ACC112 (cell line): ENCODE results near the gene CHCHD1.

Source experiments
- H2AFZ ChIP-seq: fragments of 200-600 bp; sonication (generic); one replicate; pipeline ENCODE4 v1.6.0; 2017; ENCODE audit warnings: antibody characterized with exemption, low read length; ENCODE audit not compliant: unreplicated experiment
- H3K27ac ChIP-seq: fragments of 200-600 bp; sonication (generic); 2 replicates; pipeline ENCODE4 v1.5.1; 2014; ENCODE audit warnings: low read depth, mild to moderate bottlenecking, antibody characterized with exemption, low read length, moderate library complexity
- H3K27me3 ChIP-seq: fragments of 200-600 bp; sonication (generic); 2 replicates; pipeline ENCODE4 v1.6.1; 2014; ENCODE audit warnings: mild to moderate bottlenecking, antibody characterized with exemption, low read length, moderate library complexity, mixed read lengths; ENCODE audit not compliant: insufficient read depth
- H3K36me3 ChIP-seq: fragments of 200-600 bp; sonication (generic); 2 replicates; pipeline ENCODE4 v1.6.1; 2016; ENCODE audit warnings: mild to moderate bottlenecking, antibody characterized with exemption, low read length, moderate library complexity, mixed read lengths; ENCODE audit not compliant: insufficient read depth
- H3K4me1 ChIP-seq: fragments of 200-600 bp; sonication (generic); one replicate; pipeline ENCODE4 v1.6.1; 2016; ENCODE audit warnings: low read length, mixed read lengths; ENCODE audit not compliant: insufficient read depth, unreplicated experiment, control insufficient read depth
- H3K4me3 ChIP-seq: fragments of 200-600 bp; sonication (generic); 2 replicates; pipeline ENCODE4 v1.5.1; 2014; ENCODE audit warnings: mild to moderate bottlenecking, low read depth, low read length
- H3K79me2 ChIP-seq: fragments of 200-600 bp; sonication (generic); one replicate; pipeline ENCODE4 v1.6.0; 2016; ENCODE audit warnings: low read length; ENCODE audit not compliant: control insufficient read depth, unreplicated experiment, insufficient read depth

The CHCHD1 gene

DNA sequence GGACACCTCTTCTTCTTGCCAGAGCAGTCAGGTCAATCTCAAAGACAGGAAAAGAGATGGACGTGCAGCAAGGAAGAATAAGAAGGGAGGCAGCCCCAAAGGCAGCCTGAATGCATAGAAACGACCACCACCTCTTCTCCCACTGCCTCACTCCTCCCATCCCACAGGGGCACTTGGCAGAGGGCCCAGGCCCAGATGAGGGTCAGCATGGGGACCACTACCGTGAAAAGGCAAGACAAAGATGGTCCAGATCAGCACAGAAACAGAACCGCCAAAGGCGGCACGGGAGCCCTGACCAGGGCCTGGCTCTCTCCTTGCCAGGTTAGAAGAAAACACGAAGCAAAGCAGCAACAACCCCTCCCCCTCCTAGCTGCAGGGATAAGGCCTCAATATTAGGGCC, 31.5 kb downstream of the CHCHD1 start:
- H2AFZ ChIP-seq: no peak overlapping the region
- H3K27ac ChIP-seq: no peak overlapping the region
- no peaks in the 10 kb centered on the region for H3K27me3 ChIP-seq
- H3K4me3 ChIP-seq: no peak overlapping the region
- H3K79me2 ChIP-seq: peaks cover 7% of the 10 kb centered on the region
- H3K36me3 ChIP-seq: no peaks in the 10 kb centered on the region; the same call in 1 of the 2 replicates
- peaks cover 27% of the 10 kb centered on the region for H3K4me1 ChIP-seq

DNA sequence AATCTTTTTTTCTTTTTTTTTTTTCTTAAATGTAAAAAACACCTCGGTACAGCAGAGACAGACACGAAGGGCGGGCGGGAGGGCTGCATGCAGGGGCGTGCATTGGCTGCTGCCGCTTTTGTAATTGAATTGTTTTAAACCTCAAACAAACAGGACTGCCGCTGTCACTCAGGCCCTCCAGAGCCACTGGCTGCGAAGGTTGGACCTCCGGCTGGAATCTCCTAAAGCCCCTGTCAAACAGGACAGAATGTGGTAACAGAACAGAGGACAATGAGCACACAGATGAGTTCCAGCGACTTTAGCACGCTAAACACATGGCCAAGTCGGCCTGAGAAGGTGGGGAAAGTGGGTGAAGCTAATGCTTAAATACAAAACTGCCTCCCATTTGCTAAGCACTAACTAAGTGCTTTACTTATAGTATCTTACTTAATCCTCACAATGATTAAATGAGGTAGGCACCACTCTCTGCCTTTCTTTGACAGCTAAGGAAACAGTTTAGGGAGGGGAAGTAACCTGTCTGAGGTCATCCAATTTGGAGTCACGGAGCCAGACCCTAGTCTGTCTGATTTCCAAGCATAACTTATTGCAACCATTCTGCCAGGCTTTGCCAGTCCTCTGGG, 32.5 kb downstream of the CHCHD1 start:
- Histone ChIP-seq H3K4me1 (peaks cover 28% of the 10 kb centered on the region), H3K4me3 (no peak overlapping the region), H3K27ac (no peak overlapping the region), H3K79me2 (peaks cover 7% of the 10 kb centered on the region), H2AFZ (no peak overlapping the region), H3K27me3 (no peaks in the 10 kb centered on the region), H3K36me3 (no peaks in the 10 kb centered on the region; the same call in 1 of the 2 replicates)

DNA sequence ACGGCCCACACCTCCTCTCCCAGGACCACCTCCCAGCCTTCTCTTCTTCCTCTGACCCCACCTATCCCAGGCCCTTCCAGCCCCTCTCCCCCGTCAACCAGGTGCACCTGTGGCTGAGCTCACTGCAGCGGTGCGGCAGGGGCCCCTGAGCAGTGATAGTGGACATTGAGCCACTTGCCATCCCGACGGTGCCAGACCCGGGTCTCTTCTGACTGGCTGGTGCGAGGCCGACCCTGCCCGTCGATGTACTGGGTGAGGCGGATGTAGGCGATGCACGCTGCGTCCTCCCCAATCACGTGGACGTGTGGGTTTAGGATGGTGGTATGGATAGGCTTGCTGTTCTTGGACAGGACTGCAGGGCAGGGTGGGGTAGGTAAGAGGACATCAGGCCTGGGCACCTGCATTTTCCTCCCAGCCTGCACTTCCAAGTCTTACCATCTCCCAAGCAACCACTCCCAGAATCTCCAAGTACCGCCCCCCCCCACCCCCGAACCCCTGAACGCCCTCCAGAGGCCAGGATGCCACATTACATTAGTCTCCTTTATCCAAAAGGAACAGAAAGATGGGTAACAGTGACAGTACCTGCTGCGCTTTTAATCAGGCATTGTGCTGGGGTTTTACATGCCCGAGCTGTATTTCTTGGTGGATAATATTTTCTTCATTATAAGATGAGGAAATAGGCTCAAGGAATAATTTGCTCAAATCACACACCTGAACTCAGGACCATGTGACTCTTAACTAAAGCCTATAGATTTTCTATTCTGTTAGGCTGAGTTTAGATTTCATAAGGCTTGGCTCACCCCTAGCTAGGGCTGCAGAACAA, 33.3 kb downstream of the CHCHD1 start:
- Histone ChIP-seq H3K4me3 (peak overlapping the region; percentile 22; the same call in 1 of the 2 replicates), H3K27me3 (no peaks in the 10 kb centered on the region), H3K4me1 (peaks cover 35% of the 10 kb centered on the region), H2AFZ (no peak overlapping the region), H3K36me3 (no peaks in the 10 kb centered on the region; the same call in 1 of the 2 replicates), H3K27ac (peak overlapping the region; percentile 91), H3K79me2 (peaks cover 7% of the 10 kb centered on the region)

DNA sequence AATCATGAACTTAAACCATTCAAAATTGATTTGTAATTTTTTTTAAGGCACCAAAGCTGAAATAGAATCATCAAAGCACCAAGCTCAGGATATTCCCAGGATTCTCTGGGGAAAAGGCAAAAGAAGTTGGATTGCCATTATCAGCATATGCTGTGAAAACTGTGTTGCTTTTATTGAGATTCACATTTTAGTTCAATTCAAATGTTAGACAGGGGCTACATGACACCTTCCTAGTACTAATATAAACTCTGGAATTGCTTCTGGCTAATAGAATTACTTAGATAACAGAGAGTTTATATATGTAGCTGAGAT, 33.8 kb downstream of the CHCHD1 start:
- peak overlapping the region; percentile 91 for H3K27ac ChIP-seq
- no peaks in the 10 kb centered on the region; the same call in 1 of the 2 replicates for H3K36me3 ChIP-seq
- no peak overlapping the region for H2AFZ ChIP-seq
- H3K4me3 ChIP-seq: peak overlapping the region; percentile 22; the same call in 1 of the 2 replicates
- no peaks in the 10 kb centered on the region for H3K27me3 ChIP-seq
- peaks cover 37% of the 10 kb centered on the region for H3K4me1 ChIP-seq
- H3K79me2 ChIP-seq: peaks cover 4% of the 10 kb centered on the region

DNA sequence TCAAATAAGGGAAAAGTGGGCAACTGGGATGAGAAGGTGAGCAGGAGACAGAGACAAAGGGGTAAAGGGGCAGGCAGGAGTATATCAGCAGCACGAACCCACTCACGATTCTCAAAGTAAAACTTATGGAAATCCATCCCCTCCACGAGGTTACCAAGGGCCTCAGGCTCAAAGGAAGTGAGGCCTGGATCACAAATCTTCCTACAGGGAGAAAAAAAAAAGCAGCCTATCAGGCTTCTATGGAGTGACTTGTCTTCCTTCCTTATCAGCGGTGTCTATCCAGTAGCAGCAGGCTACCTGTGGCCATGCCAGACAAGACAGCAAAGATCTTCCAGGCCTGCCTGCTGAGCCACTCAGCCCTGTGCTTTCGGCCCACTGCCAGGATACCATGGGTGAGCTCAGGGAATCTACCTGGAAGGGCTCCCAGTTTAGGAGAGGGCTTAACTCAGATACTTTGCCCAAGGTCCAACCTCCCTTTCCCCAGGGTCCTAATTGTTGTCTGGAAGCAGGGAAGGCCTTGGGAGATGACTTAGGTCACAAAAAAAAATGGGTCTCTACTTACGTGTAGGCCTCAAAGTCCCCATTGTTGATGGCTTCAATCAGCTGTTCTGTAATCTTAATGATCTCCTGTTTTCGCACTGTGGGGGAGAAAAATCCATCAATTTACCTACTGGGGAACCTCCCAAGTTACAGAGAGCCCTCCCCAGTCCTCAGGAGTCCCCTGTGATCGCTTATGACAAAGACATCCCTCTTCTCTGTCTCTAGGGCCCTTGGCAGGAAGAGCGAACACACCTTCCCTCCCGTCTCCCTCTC, 35.3 kb downstream of the CHCHD1 start:
- Histone ChIP-seq H3K4me1 (peaks cover 37% of the 10 kb centered on the region), H3K79me2 (no peaks in the 10 kb centered on the region), H2AFZ (no peak overlapping the region), H3K4me3 (no peak overlapping the region), H3K36me3 (no peaks in the 10 kb centered on the region; the same call in 1 of the 2 replicates), H3K27ac (peak overlapping the region; percentile 91), H3K27me3 (no peaks in the 10 kb centered on the region)

DNA sequence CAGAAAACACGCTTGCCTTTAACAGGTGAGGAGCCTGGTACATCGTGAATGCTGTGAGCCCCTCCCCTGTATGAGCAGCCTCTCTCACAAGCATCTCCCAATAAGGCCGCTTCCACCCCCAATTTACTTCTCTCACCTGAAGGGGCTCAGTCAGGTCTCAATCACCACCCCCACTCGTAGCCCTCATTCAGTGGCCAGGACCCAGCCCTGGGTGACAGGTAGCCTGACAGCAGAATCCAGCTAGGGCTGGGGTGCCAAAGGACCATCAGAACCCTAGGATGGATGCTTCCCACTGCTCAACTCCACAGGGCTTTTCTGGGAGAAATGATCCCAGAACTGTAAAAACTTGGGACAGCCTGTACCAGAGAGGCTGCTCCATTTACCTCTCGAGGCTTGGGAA, 36.0 kb downstream of the CHCHD1 start:
- Histone ChIP-seq H3K36me3 (no peaks in the 10 kb centered on the region; the same call in 1 of the 2 replicates), H3K4me1 (peaks cover 37% of the 10 kb centered on the region), H3K27ac (no peak overlapping the region; the same call in 1 of the 2 replicates), H3K27me3 (no peaks in the 10 kb centered on the region), H2AFZ (no peak overlapping the region), H3K4me3 (no peak overlapping the region), H3K79me2 (no peaks in the 10 kb centered on the region)

DNA sequence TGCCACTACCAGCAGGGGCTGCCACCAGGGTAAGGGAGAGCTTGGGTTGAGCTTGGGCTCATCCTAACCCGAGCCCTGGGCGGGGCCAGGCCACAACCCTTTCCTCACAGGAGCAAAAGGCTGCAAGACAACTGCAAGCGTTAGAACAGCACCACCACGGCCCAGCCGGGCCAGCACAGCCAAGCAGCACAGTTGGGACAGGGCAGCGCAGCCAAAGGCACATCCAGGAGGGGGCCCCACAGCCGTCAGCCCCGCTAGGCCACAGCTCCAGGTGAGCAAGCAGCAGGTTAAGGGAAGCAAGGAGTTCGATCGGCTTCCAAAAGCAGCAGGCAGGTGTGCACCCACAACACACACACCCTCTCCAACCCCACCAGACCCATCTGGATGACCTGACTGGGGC, 36.6 kb downstream of the CHCHD1 start:
- H3K27ac ChIP-seq: no peak overlapping the region
- H3K79me2 ChIP-seq: no peaks in the 10 kb centered on the region
- no peak overlapping the region for H3K4me3 ChIP-seq
- H3K27me3 ChIP-seq: no peaks in the 10 kb centered on the region
- H3K36me3 ChIP-seq: no peaks in the 10 kb centered on the region
- peaks cover 37% of the 10 kb centered on the region for H3K4me1 ChIP-seq
- no peak overlapping the region for H2AFZ ChIP-seq

DNA sequence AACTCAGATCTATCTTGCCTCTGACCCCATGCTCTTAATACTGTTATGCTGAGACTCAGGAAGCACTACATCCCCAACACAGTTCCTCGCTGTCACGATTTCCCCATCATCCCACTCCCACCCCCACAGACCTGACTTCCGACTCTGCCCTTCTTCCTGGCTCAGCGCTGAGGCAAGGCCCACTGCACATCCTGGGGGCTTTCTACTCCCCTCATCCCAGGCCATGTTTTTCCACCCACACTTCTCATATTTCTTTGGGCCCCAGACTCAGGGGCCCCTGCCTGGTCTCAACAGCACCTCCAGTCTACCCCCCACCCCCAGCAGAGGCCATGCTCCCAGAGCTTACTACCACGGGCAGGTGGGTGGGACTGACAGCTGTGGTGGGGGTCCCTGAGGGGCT, 37.2 kb downstream of the CHCHD1 start:
- H3K36me3 ChIP-seq: no peaks in the 10 kb centered on the region
- no peaks in the 10 kb centered on the region for H3K79me2 ChIP-seq
- H3K27me3 ChIP-seq: no peaks in the 10 kb centered on the region
- H3K4me3 ChIP-seq: no peak overlapping the region
- H3K4me1 ChIP-seq: peaks cover 37% of the 10 kb centered on the region
- no peak overlapping the region for H3K27ac ChIP-seq
- no peak overlapping the region for H2AFZ ChIP-seq

DNA sequence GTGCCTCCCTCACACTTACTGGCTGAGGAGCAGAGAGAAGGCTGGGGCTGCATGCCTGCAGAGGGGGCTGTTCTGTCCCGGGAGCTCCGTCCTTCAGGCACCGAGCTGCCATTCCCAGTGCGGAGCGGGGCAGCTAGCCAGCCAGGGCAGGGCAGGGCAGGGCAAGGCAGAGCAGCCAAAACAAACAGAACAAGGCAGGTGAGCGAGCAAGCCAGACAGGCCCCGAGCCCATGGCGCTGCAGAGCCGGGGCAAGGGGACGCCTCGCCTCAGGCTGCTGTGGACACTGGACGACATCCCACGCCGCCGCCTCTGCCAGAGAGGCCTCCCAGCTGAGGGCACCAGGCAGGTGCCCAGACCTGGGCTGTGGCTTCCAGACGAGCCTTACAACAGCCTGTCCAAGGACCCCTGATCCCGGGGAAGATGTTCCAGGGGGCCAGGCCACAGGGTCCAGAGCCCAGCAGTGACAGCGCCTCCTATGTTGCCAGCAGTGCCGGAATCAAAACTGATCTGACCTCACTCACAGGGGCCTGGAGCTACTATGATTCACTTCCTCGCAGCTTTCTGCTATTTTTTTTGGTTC, 37.8 kb downstream of the CHCHD1 start:
- H3K4me3 ChIP-seq: no peak overlapping the region
- no peaks in the 10 kb centered on the region for H3K27me3 ChIP-seq
- no peaks in the 10 kb centered on the region for H3K79me2 ChIP-seq
- H2AFZ ChIP-seq: no peak overlapping the region
- H3K27ac ChIP-seq: no peak overlapping the region
- no peaks in the 10 kb centered on the region for H3K36me3 ChIP-seq
- peaks cover 37% of the 10 kb centered on the region for H3K4me1 ChIP-seq

DNA sequence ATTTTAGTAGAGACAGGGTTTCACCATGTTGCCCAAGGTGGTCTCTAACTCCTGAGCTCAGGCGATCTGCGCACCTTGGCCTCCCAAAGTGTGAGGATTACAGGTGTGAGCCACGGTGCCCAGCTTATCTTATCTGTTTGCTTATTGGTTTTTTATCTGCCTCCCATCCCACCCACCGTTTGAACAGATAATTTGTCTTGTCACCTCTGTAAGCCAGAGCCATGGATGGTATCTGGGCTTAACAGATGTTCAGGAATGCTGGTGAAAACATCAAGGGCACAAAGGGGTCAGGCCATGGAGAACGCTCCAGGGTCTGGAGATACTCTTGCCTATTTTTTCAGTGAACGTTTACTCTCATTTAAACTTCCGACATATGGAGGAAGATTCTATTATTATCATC, 41.5 kb downstream of the CHCHD1 start:
- no peaks in the 10 kb centered on the region for H3K36me3 ChIP-seq
- no peak overlapping the region for H3K4me3 ChIP-seq
- no peaks in the 10 kb centered on the region for H3K27me3 ChIP-seq
- peaks cover 16% of the 10 kb centered on the region for H3K4me1 ChIP-seq
- H3K79me2 ChIP-seq: no peaks in the 10 kb centered on the region
- no peak overlapping the region for H2AFZ ChIP-seq
- H3K27ac ChIP-seq: no peak overlapping the region
